Astrocyte (in vitro differentiated cells and primary cell): Measurements from ENCODE around the gene RNU6-8. TPM values are rescaled to one million over a fixed set of nuclear protein-coding genes. Genes with fewer than 3 reads are reported as not detected.

Experiments
- DNase-seq: peaks from one replicate; pipeline ENCODE4 v3.0.0-alpha.2; 2010; ENCODE audit warnings: low read depth
- FAIRE-seq: peaks from 2 replicates; lab custom pipeline; 2011; peaks lifted over from hg19 to GRCh38; lab: Jason Lieb, UNC
- H2AFZ ChIP-seq: 2 replicates; pipeline ENCODE4 v1.6.0; 2012; ENCODE audit warnings: low read depth, low read length, inconsistent platforms
- H3K27ac ChIP-seq: 2 replicates; pipeline ENCODE4 v1.5.1; 2011; ENCODE audit warnings: low read depth, low read length, inconsistent platforms
- H3K27me3 ChIP-seq: 2 replicates; pipeline ENCODE4 v1.6.0; 2011; ENCODE audit warnings: low read length, inconsistent platforms; ENCODE audit not compliant: insufficient read depth
- H3K36me3 ChIP-seq: 2 replicates; pipeline ENCODE4 v1.5.1; 2011; ENCODE audit warnings: low read length, inconsistent platforms; ENCODE audit not compliant: insufficient read depth
- H3K4me1 ChIP-seq: 2 replicates; pipeline ENCODE4 v1.5.1; 2011; ENCODE audit warnings: low read length, inconsistent platforms; ENCODE audit not compliant: insufficient read depth
- H3K4me2 ChIP-seq: 2 replicates; pipeline ENCODE4 v1.6.0; 2012; ENCODE audit warnings: low read length, inconsistent platforms
- H3K4me3 ChIP-seq: 2 replicates; pipeline ENCODE4 v1.5.1; 2011; ENCODE audit warnings: low read depth, mild to moderate bottlenecking, low read length, inconsistent platforms; ENCODE audit not compliant: insufficient read depth
- H3K79me2 ChIP-seq: 2 replicates; pipeline ENCODE4 v1.6.0; 2012; ENCODE audit warnings: mild to moderate bottlenecking, low read length, inconsistent platforms; ENCODE audit not compliant: insufficient read depth
- H3K9ac ChIP-seq: 2 replicates; pipeline ENCODE4 v1.6.0; 2012; ENCODE audit warnings: mild to moderate bottlenecking, low read length, inconsistent platforms
- H3K9me3 ChIP-seq: 2 replicates; pipeline ENCODE4 v1.5.1; 2012; ENCODE audit warnings: low read depth, mild to moderate bottlenecking, low read length, inconsistent platforms; ENCODE audit not compliant: insufficient read depth
- H4K20me1 ChIP-seq: 2 replicates; pipeline ENCODE4 v1.6.0; 2012; ENCODE audit warnings: low read length, inconsistent platforms; ENCODE audit not compliant: insufficient read depth
- H3K27ac Mint-ChIP-seq: one replicate; pipeline ENCODE4 v1.8.0; 2021; ENCODE audit warnings: mild to moderate bottlenecking, mixed read lengths; ENCODE audit not compliant: unreplicated experiment
- H3K27me3 Mint-ChIP-seq: one replicate; pipeline ENCODE4 v1.8.0; 2021; ENCODE audit warnings: low read depth, mixed read lengths; ENCODE audit not compliant: unreplicated experiment
- H3K36me3 Mint-ChIP-seq: one replicate; pipeline ENCODE4 v1.8.0; 2021; ENCODE audit warnings: low read depth, mixed read lengths; ENCODE audit not compliant: unreplicated experiment
- H3K4me1 Mint-ChIP-seq: one replicate; pipeline ENCODE4 v1.8.0; 2021; ENCODE audit warnings: low read depth, mixed read lengths; ENCODE audit not compliant: unreplicated experiment
- H3K4me3 Mint-ChIP-seq: one replicate; pipeline ENCODE4 v1.8.0; 2021; ENCODE audit warnings: mild to moderate bottlenecking, moderate library complexity, mixed read lengths; ENCODE audit not compliant: unreplicated experiment
- H3K9me3 Mint-ChIP-seq: one replicate; pipeline ENCODE4 v1.8.0; 2021; ENCODE audit warnings: mild to moderate bottlenecking, mixed read lengths; ENCODE audit not compliant: unreplicated experiment
- CTCF ChIP-seq: IDR thresholded peaks from 2 replicates; pipeline ENCODE4 v1.5.1; 2011; ENCODE audit warnings: low read depth, mild to moderate bottlenecking, inconsistent platforms, low read length, moderate library complexity; ENCODE audit not compliant: insufficient read depth
- EZH2 ChIP-seq: IDR thresholded peaks from 2 replicates; pipeline ENCODE4 v1.6.1; 2012; ENCODE audit warnings: mild to moderate bottlenecking, low read length, inconsistent platforms; ENCODE audit not compliant: insufficient read depth
- total RNA-seq: library from RNA; stranded (reverse); gene quantifications from 2 replicates; pipeline ENCODE4 v1.2.1, GENCODE V29; 2021

The RNU6-8 gene
- total RNA-seq, 1 donor from 2014 or later: not detected

GRCh38 chr14:32190673-32191072, 12.4 kb downstream of the RNU6-8 start:
- peak overlapping the region; percentile 86 for H3K27ac Mint-ChIP-seq
- H3K4me1 ChIP-seq: no peaks in the 10 kb centered on the region
- H2AFZ ChIP-seq: no peak overlapping the region
- DNase-seq (peak; percentile 18), FAIRE-seq (no peak)
- H3K27me3 ChIP-seq: no peaks in the 10 kb centered on the region
- peaks cover 4% of the 10 kb centered on the region for H3K4me1 Mint-ChIP-seq
- no peak overlapping the region for H3K4me3 ChIP-seq
- no peaks in the 10 kb centered on the region for H3K9me3 ChIP-seq
- no peaks in the 10 kb centered on the region for H3K9me3 Mint-ChIP-seq
- H3K4me3 Mint-ChIP-seq: no peak overlapping the region
- H3K79me2 ChIP-seq: no peaks in the 10 kb centered on the region
- H4K20me1 ChIP-seq: no peaks in the 10 kb centered on the region
- H3K9ac ChIP-seq: no peak overlapping the region
- H3K36me3 ChIP-seq: no peaks in the 10 kb centered on the region
- TF ChIP-seq CTCF: no peak
- no peak for TF ChIP-seq EZH2
- no peaks in the 10 kb centered on the region for H3K27me3 Mint-ChIP-seq
- H3K36me3 Mint-ChIP-seq: no peaks in the 10 kb centered on the region
- no peak overlapping the region for H3K27ac ChIP-seq
- no peak overlapping the region for H3K4me2 ChIP-seq

GRCh38 chr14:32189811-32190210, 13.3 kb downstream of the RNU6-8 start:
- Histone ChIP-seq H3K9me3 (no peaks in the 10 kb centered on the region), H2AFZ (no peak overlapping the region), H3K4me2 (no peak overlapping the region), H3K36me3 (no peaks in the 10 kb centered on the region), H3K79me2 (no peaks in the 10 kb centered on the region), H3K4me1 (no peaks in the 10 kb centered on the region), H3K27me3 (no peaks in the 10 kb centered on the region), H4K20me1 (no peaks in the 10 kb centered on the region), H3K27ac (no peak overlapping the region), H3K4me3 (no peak overlapping the region), H3K9ac (no peak overlapping the region)
- Mint-ChIP-seq H3K36me3 (no peaks in the 10 kb centered on the region), H3K4me1 (peaks cover 4% of the 10 kb centered on the region), H3K4me3 (no peak overlapping the region), H3K27ac (no peak overlapping the region), H3K27me3 (no peaks in the 10 kb centered on the region), H3K9me3 (peaks cover 4% of the 10 kb centered on the region)
- TF ChIP-seq EZH2 (no peak), CTCF (no peak)
- FAIRE-seq: no peak
- DNase-seq: no peak

DNA sequence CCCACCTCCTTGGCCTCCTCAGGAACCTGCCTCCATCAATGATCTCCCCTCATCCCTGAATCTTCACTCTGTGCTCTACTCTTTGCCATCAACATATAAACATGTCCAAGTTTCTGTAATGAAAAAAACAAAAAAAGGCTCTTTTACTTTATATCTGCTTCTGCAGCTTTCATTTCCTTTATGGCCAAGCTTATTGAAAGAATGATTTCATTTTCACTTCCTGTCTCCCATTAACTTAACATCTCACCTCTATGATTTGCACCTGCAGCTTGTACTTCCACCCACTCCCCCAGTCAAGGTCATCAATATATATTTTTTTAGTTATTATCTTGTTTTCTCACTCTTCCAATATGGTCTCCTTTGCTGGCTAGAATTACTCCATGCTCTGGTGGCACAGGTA, 16.8 kb downstream of the RNU6-8 start:
- Mint-ChIP-seq H3K4me3 (no peak overlapping the region), H3K27ac (no peak overlapping the region), H3K9me3 (peaks cover 4% of the 10 kb centered on the region), H3K4me1 (peaks cover 13% of the 10 kb centered on the region), H3K36me3 (no peaks in the 10 kb centered on the region), H3K27me3 (no peaks in the 10 kb centered on the region)
- Histone ChIP-seq H3K79me2 (no peaks in the 10 kb centered on the region), H2AFZ (no peak overlapping the region), H3K36me3 (no peaks in the 10 kb centered on the region), H3K27me3 (no peaks in the 10 kb centered on the region), H3K4me1 (no peaks in the 10 kb centered on the region), H4K20me1 (no peaks in the 10 kb centered on the region), H3K27ac (no peak overlapping the region), H3K4me2 (no peak overlapping the region), H3K9ac (no peak overlapping the region), H3K9me3 (no peaks in the 10 kb centered on the region), H3K4me3 (no peak overlapping the region)
- no peak for FAIRE-seq
- DNase-seq: no peak
- TF ChIP-seq EZH2: no peak
- TF ChIP-seq CTCF: no peak
